Stimulated activated CD4-positive, alpha-beta T cell treated with anti-CD3 and anti-CD28 coated beads, Interleukin-4, amount 100 ng/mL, for 4 hours (primary cell): ENCODE data around the gene UBXN2A.

Experiments
- DNase-seq, 2 experiments: peaks; one replicate each; pipeline ENCODE4 v3.0.0-alpha.2; 2020

Gene UBXN2A

GRCh38 chr2:24046930-24047702 lies 106.9 kb downstream of the UBXN2A start, which contains the start of gene WDCP:
TSS of gene WDCP (minus strand) at chr2:24047391. CDS start at chr2:24039494, 7,897 bp downstream.
- peak; percentile 80 to 94 for DNase-seq

DNA sequence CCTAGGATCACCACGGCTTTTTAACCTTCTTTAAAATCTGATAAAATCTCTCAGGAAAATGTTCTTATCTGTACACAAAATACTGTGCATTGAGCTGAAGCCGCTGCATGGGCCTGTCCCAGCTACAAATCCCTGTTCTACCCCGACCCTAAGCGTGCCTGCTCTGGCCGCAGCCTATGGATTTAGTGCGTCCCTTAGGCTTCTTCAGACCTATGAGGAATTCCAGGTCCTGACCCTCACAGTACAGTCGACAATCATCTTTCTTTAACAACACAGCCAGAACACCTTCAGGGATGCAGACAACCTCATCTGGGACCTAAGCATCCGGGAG lies 107.4 kb downstream of the UBXN2A start:
- DNase-seq = no peak

- DNase-seq = no peak
Measured at GRCh38 chr2:24048769-24049484, 108.7 kb downstream of the UBXN2A start.

DNA sequence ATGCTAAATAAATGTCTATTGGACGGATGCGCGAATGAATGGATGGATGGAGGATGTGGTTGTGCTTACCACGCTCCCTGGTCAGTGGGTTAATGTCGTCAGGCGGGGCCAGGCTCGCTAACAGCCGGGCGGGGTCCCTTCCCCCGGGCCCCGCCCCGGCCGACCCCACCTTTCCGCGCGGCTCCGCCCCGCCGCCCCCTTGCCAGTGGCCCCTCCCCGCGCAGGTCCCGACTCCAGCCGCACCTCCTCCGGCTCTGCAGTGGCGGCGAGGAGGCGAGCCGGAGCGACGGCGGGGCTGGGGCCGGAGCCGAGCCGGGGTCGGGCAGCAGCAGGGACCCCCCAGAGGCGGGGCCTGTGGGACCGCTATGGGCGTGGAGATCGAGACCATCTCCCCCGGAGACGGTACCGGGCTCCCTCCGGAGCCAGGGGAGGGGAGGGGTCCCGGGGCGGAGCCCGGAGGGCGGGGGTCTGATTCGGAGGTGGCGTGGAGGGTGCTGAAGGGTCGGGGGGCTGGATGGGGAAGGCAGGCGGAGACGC lies 109.3 kb downstream of the UBXN2A start, which contains the start of gene FKBP1B:
FKBP1B (plus strand) TSS at position 257 of the 537 bp plus-strand sequence; CDS start at position 366, 109 bp downstream.
- peak; percentile 30 to 48 for DNase-seq

DNA sequence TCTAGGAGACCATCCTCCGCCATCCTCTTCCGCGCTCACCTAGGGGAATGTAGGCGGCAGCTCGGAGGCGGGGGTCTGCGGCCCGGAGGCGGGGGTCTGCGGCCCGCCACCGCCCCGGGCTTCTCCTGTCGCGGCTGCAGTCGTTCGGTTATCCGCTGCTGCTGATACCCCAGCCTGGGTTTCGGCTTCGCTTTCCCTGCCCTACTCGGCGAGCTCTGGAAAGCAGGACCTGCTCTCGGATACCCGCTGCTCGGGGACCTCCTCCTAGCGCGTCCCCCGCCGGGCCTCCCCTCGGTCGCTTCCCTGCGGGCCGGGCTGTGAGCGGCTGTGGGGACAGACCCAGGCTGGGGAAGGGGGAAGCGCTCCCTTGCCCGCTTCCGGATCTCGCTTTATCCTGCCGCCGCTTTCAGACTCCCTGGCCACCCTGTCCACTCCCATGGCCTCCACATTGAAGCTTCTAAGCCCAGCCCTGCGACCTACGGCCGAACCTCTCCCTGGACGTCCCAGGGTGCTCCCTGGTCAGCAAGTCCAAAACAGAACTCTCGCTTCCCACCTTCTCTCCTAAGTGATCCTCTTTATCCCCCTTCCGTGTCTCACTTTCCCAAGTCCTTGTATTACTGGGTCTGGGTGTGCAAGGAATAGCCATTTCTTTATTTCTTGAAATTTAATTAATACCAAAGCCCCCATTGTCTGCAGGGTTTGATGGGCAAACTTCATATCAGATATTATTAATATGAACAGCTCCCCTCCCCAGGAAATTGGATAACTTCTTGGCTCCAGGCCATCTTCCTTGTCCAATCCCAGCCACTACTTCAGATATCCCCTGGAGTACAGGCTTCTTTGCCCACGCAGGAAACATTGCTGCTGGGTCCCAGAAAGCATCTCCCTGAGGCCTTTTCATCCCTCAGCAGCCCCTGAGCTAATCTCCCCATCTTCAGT lies 110.0 kb downstream of the UBXN2A start:
- peak in 1 of 2 experiments; percentile 6 for DNase-seq

GRCh38 chr2:24051833-24052232 lies 111.6 kb downstream of the UBXN2A start:
- no peak for DNase-seq

DNA sequence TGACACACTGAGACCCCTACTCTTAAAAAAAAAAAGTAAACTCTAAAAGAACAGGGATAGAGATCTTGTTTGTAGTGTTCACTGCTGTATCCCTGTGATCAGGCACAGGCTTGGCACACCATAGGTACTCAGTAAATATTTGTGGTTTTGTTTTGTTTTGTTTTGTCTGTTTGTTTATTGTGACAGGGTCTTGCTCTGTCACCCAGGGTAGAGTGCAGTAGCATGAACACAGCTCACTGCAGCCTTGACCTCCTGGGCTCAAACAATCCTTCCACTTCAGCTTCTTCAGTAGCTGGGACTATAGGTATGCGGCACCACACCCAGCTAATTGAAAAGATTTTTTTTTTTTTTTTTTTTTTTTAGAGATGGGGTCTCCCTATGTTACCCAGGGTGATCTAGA lies 112.7 kb downstream of the UBXN2A start:
- no peak for DNase-seq
